GM18520 (cell line): Measurements from ENCODE around the gene L2HGDH.

ENCODE experiments used
- ATAC-seq: cut with Tn5 transposase; IDR thresholded peaks from one replicate; pipeline ENCODE4 v1.9.1; 2021; ENCODE audit not compliant: unreplicated experiment

The L2HGDH gene

DNA sequence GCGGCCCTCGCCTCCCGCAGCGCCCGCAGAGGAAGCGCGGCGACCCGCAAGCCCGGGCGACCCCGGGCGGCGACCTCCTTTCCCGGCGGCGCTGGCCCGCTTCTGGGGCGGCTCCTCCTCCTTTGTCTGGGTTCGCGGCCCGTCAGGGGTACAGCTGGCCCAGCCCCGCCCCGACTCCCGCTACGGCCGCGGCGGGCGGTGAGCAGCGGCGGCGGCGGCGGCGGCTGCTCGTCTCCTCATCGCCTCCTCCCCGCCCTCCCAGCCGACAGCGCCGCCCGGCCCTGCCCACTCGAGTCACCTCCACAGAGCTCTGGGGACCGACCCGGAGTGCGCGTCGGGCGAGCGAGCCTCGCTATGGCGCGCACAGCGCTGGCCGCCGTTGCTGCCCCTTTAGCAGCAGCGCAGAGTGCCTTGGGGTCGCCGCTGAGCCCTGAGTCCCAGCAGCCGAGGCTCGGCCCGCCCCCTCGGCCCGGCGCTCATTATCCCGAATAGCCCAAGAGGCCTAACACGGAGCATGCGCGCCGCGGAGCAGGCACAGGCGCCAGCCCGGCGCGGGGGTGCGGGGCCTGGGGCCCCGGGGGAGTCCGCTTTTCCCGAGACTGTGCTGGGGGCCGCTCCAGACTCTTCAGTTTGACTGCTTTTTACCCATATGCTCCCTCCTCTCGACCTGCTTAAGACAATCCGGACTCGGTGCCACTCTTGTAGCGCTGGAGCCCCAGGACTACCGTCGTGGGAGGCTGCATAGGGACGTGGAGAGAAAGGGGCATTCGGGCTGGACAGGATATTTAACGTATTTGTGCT lies 80.4 kb downstream of the L2HGDH start, which contains the start of gene SOS2:
Gene SOS2 (minus strand): TSS at position 104 of the 801 bp plus-strand sequence. CDS start 295 bp downstream, outside the sequence.
- ATAC-seq = peak; percentile 70

DNA sequence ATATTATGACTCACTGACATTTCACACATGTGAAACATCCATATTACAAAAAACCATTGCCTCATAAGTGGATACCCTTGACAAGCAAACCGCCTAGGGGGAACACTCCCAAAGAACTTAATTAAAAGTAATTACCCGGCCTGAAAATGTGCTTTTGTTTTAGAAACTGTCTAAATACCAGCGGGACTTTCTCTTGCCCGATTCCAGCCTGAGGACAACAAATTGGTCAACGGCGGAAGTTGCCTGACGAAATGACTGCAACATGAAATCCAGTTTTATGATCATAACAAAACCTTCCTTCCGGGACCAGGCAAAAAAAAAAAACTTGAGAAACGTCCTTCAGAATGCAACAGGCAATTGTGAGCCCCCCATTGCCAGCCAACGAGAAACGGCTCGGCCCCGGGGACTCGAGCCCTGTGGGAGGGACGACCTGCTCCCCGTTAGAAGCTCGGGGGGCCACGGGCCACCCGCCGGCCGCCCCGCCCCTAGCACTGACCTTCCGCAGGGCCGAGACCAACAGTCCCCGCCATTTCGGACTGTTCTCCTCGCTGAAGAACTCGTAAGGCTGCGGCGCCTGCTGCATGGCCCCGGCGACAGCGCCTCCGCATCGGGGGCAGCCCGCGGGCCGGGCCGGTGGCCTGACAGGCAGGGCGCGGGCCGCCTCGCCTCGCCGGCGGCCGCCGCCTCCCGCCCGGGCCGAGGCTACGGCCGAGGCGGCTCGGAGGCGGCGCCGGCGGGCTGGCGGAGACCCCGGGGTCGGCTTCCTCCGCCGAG lies 81.1 kb downstream of the L2HGDH start:
- ATAC-seq = peak; percentile 29

DNA sequence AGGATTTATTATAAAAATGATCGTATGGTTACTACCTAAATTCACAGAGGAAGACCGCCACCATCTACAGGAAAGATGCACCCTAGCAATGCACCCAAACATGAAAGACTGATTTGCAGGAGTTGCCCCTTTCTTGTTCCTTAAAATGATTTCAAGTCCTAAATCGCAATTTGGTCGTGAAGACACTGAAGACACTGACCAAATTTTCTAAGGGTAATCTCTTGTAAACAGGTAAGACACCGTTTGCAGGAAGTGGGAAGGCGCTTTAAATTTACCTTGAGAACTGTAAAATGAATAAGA lies 81.7 kb downstream of the L2HGDH start:
- no peak for ATAC-seq

DNA sequence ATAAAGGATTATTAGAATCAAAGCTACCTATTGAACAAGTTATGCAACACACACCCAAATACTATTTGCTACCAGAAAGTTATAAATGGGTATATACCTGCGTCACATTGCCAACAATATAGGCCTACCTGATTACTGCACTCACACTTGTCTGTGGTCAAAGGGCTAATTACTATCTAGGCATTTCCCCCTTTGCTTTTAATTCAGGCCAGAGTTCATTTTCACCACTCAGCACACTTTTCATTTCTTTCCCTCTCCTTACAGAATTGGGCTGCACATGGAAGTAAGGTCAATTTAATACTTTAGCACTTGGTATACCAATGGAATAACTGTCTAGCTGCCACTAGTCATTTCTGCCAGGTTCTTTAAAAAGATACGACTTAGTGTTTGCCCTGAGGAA lies 82.3 kb downstream of the L2HGDH start:
- no peak for ATAC-seq

DNA sequence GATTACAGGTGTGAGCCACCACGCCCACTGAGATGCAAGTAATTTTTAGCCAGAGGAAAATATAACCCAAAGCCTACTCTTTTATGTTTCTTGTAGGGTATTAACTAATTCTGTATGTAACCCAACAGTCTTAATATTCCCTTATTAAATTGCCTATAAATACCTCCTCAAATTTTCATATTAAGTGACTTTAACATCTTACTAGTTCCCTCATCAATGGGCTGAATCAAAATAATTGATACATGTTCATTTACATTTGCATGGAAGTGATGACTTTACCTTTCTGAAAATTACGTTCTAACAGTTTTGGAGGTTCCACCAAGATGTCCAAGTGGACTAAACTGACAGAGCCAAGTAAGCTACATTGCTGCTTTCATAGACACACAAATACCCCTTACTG lies 83.7 kb downstream of the L2HGDH start:
- no peak for ATAC-seq

DNA sequence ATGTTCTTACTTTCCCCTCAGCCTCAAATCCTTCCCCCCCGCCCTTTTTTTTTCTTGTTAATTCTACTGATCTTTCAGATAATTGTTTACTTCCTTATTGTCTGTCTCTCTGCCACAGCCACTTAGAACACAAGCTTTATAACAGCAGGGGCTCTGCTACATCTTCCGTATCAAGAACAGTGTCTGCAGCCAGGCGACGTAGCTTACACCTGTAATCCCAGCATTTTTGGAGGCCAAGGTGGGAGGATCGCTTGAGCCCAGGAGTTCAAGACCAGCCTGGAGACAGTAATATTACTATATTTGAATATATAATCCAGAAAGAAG lies 86.1 kb downstream of the L2HGDH start:
- no peak for ATAC-seq

DNA sequence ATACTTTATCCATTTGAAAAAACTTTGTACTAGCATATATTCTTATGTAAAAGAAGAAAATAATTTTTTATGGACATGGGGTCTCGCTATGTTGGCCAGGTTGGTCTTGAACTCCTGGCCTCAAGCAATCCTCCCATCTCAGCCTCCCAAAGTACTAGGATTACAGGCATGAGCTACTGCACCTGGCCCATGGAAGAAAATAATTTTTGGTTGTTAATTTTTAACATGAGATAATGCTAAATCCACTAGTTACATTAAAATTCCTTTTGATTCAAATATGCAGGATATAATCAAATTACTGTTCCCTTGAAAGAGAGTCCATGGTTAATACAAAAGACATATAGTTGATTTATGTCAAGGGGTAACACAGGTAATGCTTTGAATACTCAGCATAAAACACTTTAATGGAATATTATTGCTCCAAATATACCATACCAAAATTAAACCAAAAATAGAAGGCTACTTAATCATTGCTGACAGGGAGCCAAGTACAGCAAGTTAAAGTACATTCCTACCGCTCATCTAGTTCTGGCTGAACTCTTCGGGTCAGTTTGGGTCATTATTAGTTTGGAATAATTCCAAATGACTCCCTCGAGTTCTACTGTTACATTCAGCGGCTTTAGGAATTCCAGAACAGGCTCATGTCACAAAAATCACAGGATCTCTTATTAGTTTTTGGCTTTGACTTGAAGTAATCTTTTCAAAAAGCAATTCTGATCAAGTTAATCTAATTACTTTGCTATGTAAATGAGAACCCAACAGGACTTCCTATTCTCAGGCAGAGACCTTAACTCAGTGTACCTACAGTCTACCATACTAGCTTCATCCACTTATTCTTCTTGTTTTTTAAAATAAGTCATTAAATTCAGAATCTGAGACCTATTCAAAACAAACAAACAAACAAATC lies 86.7 kb downstream of the L2HGDH start:
- no peak for ATAC-seq

DNA sequence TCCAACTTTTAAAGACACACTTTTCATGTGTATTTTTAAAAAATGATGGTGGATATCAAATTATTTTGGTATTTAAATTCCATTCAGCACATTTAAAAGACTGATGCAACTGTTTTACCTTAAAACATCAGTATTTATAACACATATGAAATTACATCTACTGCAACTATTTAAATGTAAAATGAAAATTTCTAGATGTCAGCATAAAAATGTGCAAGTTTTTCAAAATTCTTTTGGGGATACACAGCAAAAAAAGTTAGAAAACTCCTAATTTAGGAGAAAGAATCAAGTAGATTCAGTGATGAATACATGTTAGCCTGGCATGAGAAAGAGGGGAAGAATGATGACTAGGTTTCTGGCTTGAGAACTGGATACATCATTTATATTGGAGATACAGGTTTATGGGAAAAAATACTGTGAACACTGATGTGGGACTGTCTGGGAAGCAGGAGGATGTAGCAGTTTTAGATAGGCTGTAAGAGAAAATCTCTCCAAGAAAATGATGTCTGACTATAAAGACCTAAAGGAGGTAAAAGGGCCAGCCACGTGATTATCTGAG lies 89.9 kb downstream of the L2HGDH start:
- ATAC-seq = no peak

DNA sequence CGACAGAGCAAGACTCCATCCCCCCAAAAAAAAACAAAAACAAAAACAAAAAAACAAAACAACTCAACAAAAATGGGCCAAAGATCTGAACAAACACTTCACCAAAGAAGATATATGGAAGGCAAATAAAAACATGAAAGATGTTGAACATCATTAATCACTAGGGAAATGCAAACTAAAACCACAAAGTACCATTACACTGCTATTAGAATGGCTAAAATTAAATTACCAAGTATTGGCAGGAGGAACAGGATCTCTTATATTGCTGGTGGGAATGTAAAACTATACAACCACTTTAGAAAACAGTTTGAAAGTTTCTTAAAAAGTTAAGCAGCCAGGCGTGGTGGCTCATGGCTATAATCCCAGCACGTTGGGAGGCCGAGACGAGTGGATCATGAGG lies 93.5 kb downstream of the L2HGDH start:
- ATAC-seq = no peak

DNA sequence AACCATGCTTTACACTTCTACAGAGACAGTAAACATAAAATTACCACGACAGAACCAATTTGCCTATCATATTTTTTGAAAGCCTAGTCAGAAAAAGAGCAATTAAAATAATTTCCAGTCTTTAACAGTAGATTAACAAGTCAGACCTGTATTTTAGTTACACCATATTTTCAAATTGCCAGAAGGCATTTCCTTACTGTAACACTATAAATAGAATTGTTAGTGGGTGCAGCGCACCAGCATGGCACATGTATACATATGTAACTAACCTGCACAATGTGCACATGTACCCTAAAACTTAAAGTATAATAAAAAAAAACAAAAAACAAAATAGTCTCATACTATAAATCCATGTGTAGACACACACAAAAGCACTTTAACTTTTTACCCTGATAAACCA lies 96.6 kb downstream of the L2HGDH start:
- no peak for ATAC-seq

DNA sequence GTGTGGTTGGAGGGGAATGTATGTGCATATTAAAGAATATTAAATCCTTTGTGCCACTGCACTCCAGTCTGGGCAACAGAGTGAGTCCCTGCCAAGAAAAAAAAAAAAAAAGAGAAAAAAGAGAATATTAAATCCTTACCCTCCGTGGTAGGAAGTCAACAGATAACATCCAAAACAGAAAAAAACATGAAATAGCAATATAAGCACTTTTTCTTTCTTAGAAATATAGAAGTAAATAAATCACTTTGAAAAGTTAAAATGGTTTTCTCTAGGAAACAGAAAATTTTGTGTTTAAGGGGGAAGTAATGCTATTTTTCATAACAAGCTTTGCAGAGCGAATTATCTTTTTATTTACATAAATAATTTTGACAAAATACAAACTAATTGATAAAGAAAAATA lies 98.2 kb downstream of the L2HGDH start:
- no peak for ATAC-seq

DNA sequence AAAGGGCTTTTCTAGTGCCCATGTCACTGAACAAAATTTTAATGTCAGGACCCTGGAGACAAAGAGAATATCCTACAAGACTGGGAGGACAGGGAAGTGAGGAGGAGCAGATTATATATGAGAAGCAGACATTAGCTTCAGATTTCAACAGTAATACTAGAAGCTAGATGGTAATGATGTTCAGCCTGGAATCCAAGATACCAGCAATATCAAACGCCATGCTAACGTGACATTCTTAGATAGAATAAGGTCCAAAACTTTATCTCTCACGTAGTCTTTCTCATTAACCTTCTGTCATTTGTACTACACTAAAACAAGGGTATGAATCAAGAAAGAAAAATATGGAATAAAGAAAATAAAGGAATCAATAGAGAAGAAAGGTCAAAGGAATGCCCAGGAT lies 99.3 kb downstream of the L2HGDH start:
- no peak for ATAC-seq

DNA sequence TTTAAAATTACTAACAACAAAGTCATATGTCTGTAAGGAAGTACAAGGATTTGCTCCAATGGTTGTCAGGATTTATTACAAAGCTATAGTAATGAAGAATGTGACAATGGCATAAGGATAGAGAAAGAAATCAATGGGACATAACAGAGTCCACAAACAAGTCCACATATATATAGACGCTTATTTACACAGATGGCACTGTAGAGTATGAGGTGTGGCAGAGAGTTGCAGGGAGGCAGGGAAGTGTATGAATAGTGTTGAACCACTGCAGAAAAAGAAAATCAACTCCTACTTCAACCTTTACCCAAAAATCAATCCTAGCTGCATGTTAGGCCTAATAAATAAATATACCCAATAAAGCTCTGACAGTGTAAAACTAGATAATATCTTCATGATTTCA lies 102.0 kb downstream of the L2HGDH start:
- ATAC-seq = no peak

DNA sequence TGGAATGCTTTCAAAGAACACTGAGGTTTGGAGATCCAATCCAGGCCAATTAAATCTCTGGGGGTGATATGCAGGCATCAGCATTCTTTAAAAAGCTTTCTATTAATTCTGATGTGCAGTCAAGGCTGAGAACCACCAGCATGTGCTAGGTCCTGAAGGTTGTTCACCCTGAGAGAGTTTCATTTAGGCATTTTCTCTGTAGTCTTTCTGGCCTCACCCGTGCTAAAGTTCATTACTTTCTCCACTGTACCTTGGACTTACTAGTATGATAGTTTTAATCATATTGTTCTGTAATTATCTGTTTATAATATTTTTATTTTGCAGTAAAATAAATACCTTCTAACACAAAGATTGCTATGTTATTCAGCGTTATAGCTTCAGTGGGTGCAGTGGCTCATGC lies 113.5 kb downstream of the L2HGDH start:
- ATAC-seq = no peak

DNA sequence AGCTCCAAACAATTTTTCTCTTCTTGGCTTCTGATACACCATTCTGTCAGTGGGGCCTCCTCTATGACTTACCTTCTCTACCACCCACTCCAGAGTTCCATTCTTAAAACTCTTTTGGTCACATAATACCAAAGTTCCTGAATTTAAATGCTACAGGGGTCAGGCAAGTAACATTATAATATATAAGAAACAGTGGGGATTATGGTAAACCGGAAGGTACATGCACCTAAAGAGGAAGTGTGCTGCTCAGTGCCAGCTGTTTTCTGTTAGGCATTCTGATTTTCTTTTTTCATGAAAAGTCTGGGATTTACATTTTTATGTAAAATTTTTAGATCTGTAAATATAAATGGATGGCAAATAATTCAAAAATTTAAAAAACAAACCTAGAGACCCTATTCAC lies 120.5 kb downstream of the L2HGDH start:
- no peak for ATAC-seq
